BE2C (cell line): Measurements from ENCODE around the gene PRLH.

ENCODE experiments used
- DNase-seq: peaks from one replicate; pipeline ENCODE4 v3.0.0-alpha.2; 2020
- H3K27me3 ChIP-seq: fragments of 250-450 bp; sonication (Bioruptor Pico); 2 replicates; pipeline ENCODE4 v1.5.1; 2020; ENCODE audit warnings: mild to moderate bottlenecking
- H3K36me3 ChIP-seq: fragments of 250-450 bp; sonication (Bioruptor Pico); 2 replicates; pipeline ENCODE4 v1.5.1; 2020; ENCODE audit warnings: mild to moderate bottlenecking
- H3K4me1 ChIP-seq: fragments of 250-450 bp; sonication (Bioruptor Pico); 2 replicates; pipeline ENCODE4 v1.5.1; 2020
- H3K4me3 ChIP-seq: 2 replicates; pipeline ENCODE4 v1.5.1; 2011; ENCODE audit warnings: low read depth, low read length
- H3K9me3 ChIP-seq: fragments of 250-450 bp; sonication (Bioruptor Pico); 2 replicates; pipeline ENCODE4 v1.5.1; 2020
- TF ChIP-seq, protein P1 (sequence below): IDR thresholded peaks from 2 replicates; pipeline ENCODE4 v1.5.1; 2012; ENCODE audit warnings: mild to moderate bottlenecking, low read depth, low read length

Gene PRLH

DNA sequence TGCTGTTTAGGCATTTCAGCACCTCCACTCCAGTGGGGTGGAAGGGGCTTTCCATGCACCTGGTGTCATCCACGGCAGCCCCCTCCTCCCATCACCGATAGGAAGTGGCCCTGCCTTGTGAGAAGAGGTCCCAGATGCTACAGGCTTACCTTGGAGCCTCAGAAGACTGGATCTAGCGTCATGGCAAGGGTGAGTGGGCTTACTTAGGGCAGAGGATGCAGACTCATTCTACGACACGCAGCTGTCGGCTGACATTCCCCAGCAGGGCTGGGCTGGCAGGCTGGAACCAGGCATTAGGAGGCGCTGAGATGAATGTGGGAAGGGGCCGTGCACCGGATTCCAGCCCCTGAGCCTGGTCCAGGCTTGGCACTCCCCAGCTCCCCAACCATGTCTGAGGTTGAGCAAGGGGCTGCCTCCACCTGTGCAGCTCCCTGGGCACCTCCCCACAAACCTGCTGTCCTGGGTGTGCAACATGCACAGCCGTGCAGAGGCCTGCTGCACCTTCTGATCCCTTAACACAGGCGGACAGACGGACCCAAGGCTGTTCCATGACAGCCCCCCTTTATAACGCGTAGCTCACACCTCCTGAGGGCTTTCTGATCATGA is 1.7 kb upstream of the PRLH start:
- H3K27me3 ChIP-seq, result peaks cover 7% of the 10 kb centered on the region; the same call in 1 of the 2 replicates

DNA sequence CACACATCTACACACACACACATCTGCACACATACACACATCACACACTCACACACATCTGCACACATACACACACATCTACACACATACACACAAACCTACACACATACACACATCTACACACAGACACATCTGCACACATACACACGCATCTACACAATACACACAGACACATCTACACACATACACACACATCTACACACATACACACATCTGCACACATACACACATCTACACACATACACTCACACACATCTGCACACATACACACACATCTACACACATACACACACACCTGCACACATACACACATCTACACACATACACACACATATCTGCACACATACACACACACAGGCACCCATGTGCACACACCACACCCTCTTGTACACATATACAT is 400 bp upstream of the PRLH start:
- H3K4me1 ChIP-seq, result no peaks in the 10 kb centered on the region
- DNase-seq, result no peak
- H3K9me3 ChIP-seq, result no peaks in the 10 kb centered on the region
- TF ChIP-seq, protein P1, sequence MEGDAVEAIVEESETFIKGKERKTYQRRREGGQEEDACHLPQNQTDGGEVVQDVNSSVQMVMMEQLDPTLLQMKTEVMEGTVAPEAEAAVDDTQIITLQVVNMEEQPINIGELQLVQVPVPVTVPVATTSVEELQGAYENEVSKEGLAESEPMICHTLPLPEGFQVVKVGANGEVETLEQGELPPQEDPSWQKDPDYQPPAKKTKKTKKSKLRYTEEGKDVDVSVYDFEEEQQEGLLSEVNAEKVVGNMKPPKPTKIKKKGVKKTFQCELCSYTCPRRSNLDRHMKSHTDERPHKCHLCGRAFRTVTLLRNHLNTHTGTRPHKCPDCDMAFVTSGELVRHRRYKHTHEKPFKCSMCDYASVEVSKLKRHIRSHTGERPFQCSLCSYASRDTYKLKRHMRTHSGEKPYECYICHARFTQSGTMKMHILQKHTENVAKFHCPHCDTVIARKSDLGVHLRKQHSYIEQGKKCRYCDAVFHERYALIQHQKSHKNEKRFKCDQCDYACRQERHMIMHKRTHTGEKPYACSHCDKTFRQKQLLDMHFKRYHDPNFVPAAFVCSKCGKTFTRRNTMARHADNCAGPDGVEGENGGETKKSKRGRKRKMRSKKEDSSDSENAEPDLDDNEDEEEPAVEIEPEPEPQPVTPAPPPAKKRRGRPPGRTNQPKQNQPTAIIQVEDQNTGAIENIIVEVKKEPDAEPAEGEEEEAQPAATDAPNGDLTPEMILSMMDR, result no peak
- H3K36me3 ChIP-seq, result no peaks in the 10 kb centered on the region
- peaks cover 7% of the 10 kb centered on the region; the same call in 1 of the 2 replicates for H3K27me3 ChIP-seq
- no peak overlapping the region for H3K4me3 ChIP-seq

More for the DNA sequence above, 1.7 kb upstream of the PRLH start:
- H3K4me1 ChIP-seq, result no peaks in the 10 kb centered on the region
- no peak overlapping the region for H3K4me3 ChIP-seq
- DNase-seq, result no peak
- H3K9me3 ChIP-seq, result no peaks in the 10 kb centered on the region
- TF ChIP-seq, protein P1, result no peak
- no peaks in the 10 kb centered on the region for H3K36me3 ChIP-seq

DNA sequence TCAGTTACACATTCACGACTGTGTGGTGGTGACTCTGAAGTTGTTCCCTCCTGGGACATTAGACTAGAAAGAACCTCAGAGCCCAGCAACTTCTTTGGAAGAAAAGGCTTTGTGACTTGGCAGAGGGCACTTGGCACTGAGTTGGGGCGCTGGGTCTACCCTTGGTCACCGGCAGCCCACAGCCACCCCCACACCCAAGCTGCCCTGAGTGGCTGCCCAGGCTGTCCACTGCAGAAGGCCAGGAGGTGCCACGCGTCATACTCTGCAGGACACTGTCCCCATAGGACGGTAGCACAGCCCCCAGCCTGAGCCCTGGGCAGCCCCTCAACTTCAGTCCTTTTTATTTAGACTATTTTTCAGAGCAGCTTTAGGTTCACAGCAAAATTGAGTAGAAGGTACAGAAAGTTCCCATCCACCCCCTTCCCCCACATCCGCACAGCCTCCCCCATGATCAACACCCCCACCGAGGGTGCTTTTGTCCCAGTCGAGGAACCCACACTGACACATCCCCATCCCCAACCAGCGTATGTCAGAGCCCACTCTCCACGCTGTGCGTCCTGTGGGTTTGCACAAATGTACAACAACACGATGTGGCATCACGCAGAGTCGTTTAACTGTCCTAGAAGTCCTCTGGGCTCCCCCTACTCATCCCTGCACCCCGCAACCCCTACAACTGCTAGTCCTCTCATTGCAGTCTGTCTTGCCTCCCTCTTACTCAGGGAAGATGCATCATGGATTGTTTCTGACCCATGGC is 1.1 kb downstream of the PRLH start:
- no peak overlapping the region for H3K4me3 ChIP-seq
- TF ChIP-seq, protein P1, result no peak

DNA sequence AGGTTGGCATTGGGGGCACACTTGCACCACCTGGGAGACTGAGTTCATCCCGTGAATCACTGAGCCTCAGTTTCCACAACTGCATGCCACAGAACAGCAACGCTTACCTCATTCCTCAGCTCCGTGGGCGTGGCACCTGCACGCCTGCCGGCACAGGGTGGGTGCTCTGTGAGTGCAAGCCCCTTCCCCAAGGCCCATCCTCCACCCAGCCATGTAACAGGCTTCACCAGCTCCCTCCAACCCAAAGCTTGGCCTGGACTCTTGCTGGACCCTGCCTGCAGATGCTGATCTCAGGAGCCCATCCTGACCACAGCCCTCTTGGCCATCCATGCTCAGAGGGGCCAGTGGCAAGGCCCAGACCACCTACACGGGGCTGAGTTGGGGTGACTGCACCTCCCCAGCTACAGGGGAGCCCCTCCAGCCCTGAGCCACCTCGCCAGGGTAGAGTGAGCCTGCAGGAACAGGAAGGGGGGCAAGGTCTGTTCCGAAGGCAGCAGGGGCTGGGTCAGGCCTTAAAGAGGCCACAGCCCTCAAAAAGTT is 1.8 kb downstream of the PRLH start:
- Histone ChIP-seq H3K27me3 (peaks cover 7% of the 10 kb centered on the region; the same call in 1 of the 2 replicates), H3K4me1 (no peaks in the 10 kb centered on the region), H3K36me3 (no peaks in the 10 kb centered on the region), H3K4me3 (no peak overlapping the region), H3K9me3 (no peaks in the 10 kb centered on the region)
- no peak for DNase-seq
- TF ChIP-seq, protein P1, result no peak

More for the DNA sequence above, 1.1 kb downstream of the PRLH start:
- Histone ChIP-seq H3K27me3 (peaks cover 7% of the 10 kb centered on the region; the same call in 1 of the 2 replicates), H3K4me1 (no peaks in the 10 kb centered on the region), H3K9me3 (no peaks in the 10 kb centered on the region), H3K36me3 (no peaks in the 10 kb centered on the region)
- no peak for DNase-seq

DNA sequence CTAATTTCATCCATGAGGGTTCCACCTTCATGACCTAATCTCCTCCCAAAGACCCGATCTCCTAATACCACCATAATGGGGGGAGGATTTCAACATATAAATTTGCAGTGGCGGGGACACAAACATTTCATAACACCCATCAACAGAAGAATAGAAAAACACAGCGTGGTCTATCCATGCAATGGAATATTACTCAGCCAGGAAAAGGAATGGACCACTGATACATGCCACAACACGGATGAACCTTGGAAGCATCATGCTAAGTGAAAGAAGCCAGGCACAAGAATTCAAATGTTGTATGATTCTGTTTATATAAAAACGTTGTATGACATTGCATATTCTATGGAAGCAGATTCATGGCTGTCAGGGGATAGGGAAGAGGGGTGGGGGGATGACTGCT is 2.7 kb downstream of the PRLH start:
- TF ChIP-seq, protein P1, result no peak
- peaks cover 7% of the 10 kb centered on the region; the same call in 1 of the 2 replicates for H3K27me3 ChIP-seq
- H3K9me3 ChIP-seq, result no peaks in the 10 kb centered on the region
- no peak for DNase-seq
- H3K4me1 ChIP-seq, result no peaks in the 10 kb centered on the region
- H3K36me3 ChIP-seq, result no peaks in the 10 kb centered on the region
- H3K4me3 ChIP-seq, result no peak overlapping the region

DNA sequence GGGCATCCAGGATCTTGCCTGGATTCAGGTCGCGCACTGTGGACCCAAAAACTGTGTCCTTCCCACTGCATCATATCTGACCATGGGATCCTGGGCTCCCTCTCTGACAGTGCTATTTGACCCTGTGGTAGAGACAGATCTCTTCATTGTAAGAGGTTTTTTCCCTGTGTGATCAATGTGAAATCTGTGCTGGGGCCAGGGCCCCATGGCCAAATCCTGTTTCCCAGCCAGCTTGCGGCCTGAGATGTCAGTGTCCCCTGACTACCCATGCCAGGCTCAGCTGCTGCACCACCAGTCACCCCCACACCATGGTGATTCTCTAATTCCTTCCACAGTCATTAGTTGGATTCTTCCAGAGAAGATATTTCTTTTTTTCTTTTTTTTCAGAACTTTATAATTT is 3.5 kb downstream of the PRLH start:
- DNase-seq, result no peak
- Histone ChIP-seq H3K9me3 (no peaks in the 10 kb centered on the region), H3K27me3 (no peaks in the 10 kb centered on the region), H3K36me3 (no peaks in the 10 kb centered on the region), H3K4me1 (no peaks in the 10 kb centered on the region), H3K4me3 (no peak overlapping the region)
- TF ChIP-seq, protein P1, result no peak
